ENCODE data around the gene CES3.
"Not testable (repeated sequence)": the region's sequence is repeated elsewhere in the genome, so short reads cannot be mapped to it uniquely, and the experiment has no call there.

The CES3 gene

DNA sequence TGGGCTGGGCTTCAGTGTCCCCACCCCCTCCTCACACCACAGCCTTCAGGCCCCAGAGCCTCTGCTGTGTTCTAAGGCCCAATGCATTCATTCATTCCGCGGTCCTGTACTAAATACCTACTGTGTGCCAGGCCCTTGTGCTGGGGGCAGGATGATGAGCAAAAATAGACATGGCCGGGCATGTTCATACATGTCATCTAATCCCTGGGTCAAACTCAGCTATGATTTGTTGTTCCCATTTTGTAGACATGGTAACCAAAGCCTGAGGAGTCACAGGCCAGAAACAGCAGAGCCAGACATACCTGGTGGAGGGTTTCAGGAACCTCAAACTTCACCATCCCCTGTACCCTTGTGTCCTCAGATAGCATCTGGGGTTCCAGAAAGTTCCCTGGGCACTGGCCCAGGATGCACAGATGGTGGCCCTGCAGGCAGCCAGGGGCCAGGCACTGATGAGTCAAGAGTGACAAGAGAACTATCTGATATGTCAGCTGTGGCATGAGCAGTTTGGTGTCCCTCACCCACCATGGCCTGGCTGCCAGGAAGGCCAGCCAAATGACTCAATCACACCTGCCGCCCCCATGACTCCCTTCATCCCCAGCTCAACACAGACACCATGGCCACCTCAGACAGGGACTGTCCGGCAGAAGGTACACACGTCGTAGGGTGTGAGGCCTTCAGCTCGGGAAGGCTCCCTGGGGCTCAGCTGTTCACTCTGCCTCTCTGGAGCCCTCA is 33.0 kb upstream of the CES3 start:
- DNase-seq: no peak

DNA sequence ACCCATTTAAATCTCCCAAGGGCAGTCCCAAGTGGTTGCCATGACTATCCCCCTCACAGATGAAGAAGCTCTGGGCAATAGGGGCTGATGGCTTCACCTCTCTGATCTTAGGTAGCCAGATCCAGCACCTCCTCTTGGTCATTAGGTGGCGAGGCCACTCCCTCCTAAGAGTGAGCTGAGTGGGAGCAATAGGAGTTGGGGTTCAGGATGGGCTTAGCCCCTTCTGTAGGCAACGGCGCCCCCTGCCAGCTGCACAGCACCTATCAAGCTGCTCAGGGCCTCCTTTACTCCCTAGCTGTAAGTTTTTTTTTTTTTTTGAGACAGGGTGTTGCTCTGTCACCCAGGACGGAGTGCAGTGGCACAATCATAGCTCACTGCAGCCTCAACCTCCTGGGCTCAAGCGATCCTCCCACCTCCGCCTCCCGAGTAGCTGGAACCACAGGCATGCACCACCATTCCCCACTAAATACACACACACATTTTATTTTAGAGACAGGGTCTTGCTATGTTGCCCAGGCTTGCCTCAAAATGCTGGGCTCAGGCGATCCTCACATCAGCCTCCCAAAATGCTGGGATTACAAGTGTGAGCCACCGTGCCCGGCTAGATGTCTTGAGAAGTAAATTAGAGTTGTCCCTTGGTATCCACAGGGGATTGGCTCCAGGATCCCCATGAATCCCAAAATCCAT is 32.2 kb upstream of the CES3 start:
- DNase-seq: peak in 1 of 2 experiments; percentile 26

DNA sequence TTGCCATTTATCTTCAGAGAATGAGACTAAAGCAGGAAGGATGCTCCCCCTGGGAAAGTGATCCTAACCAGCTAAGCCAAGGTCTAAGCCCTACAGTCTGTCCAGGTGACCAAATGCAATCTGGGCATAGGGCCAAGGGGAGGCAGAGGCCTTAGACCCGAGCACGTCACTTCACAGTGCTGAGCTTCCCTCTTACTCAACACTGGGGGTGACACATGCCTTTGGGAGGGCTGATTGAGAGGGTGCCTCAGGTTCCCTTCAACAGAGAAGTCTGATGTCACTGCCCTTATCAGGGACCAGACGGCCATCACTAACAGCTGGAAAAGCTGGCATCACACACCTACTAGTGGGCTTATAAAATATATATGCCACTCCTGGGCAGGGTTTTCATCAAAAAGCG is 30.9 kb upstream of the CES3 start:
- no peak for DNase-seq

DNA sequence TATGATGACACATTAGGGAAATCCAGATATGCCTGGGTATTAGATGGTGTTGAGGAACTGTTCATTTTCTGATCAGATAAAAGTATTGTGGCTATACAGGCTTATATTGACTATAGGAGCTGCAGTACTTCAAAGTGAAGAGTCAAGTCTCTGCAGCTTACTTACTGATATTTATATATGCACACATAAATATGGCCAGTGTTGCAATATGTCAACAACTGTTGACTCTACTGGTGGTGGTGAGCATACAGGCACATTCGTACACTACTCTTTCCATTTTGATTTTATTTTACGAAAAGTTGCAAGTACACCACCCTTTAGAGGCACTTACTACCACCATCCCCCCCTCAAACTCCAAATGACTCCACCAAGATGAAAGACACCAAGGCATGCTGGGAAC is 29.4 kb upstream of the CES3 start:
- DNase-seq: no peak

DNA sequence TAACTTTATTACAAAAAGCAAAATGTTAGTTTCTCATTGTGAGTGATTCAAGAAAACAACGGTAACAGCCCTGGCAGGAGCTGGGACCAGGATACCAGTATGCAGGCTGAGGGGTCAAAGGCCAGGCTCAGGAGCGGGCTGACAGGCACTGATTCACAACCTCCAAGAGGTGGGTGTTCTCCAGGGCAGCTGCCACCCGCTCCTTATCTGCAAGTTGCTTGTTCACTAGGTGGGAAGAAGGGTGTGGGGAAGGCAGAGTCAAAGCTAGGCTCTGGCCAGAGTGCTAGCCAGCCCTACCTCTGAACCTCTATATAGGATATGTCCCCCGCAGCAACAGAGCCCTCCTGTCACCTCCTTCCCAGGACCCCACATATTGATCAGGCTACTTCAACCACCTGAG is 29.0 kb upstream of the CES3 start:
- no peak for DNase-seq

DNA sequence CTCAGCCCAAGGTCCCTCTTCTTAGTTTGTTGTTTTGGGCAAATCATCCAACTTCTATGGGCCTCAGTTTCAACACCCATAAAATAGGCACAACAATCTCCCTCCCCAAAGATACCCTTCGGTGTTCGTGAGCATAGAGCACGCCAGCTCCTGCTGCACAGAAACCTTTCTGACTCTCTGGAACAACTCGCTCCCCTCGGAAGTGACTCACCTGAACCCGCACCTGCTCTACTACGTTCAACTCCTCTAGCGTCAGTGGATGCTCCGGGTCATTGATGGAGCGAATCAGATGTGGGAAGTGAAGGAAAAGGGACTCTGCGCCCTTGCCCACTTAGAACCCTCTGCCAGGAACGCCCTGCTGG is 27.3 kb upstream of the CES3 start:
- peak; percentile 66 for DNase-seq

DNA sequence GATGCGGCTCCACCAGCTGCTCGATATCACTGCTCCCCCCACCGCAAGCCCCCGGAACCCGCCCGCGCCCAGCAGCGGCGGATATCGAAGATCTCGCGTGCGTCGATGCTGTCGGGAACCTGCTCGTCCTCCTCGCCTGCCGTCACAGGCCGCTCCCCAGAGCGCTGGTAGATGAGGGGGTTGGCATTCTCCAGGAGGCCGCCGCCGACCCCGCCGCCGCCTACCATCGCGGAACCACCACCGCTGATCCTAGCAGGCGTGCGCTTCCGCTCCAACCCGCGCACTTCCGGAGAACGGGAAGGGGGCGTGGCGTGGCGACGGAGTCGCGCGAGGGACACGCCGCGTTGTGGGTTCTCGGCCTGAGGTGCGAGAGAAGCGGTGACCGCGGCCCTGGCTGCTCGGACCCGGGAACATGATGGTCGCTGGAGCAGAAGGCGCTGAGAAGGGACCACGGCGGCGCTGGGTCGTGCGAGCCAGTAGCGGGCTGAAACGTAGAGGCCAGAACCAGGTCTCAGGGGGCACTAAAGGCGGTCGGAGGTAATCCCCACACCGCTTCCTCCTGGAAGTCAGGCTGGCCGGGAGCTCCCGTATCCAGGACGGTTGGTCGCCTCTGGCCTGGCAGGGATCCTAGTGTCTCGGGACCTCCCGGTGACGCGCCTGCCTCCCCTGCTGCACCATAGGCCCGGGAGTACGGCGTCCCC is 26.8 kb upstream of the CES3 start, which contains the start of gene CIAO2B:
TSS of gene CIAO2B (minus strand) at position 265 of the 701 bp plus-strand sequence. CDS start at position 227, 38 bp downstream.
- peak; percentile 84 to 85 for DNase-seq

DNA sequence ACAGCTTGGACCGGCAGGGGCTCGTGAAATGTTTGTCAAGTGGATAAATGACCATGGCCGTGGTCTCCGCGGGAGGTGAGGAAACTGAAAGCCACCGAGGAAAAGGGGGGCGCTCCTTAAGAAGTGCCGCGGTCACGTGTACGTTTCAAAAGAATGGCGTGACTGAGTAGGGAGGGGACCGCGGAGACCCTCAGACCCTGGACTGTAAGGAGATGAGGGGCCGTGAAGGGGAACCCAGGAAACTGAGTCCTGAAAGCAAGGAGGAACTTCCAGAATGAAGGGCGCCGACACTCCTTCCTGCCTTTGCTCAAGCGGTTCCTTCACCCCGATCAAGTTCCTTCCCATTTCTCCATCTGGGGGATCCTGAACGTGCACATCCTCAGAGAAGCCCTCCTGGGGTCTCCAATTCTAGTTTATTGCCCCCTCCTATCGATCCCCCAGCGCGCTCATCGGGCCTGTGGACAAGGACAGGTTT is 26.2 kb upstream of the CES3 start:
- not testable (repeated sequence) for DNase-seq

DNA sequence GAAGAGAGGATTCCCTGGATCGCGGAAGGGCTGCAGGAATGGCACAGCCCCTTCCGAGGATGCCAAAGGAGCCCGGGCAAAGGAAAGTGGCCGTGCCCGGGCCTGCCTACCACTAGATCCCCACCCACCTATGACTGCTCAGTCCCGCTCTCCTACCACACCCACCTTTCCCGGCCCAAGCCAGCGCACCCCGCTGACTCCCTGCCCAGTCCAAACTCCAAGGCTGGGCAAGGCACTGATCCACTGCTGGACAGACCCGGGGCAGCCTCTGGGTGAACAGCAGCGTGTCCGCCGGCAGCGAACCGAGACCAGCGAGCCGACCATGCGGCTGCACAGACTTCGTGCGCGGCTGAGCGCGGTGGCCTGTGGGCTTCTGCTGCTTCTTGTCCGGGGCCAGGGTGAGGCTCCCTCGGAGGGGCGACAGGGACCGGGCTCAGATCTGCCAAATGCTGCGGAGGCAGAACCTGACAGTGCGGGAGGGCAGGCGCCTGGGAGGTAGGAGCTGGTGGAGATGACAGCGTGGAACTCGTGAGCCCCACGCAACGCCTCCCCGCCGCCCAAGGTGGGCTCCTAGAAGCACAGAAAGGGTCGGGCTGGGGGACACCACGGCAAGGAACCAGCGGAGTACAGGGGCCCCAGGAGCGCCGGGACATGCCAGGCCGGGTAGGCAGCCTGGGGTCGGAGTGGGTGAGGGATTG is 25.6 kb upstream of the CES3 start, which contains the start of gene CES2:
TSS of gene CES2 (plus strand) at position 203 of the 698 bp plus-strand sequence. CDS start at position 323, 120 bp downstream.
- DNase-seq: no peak

DNA sequence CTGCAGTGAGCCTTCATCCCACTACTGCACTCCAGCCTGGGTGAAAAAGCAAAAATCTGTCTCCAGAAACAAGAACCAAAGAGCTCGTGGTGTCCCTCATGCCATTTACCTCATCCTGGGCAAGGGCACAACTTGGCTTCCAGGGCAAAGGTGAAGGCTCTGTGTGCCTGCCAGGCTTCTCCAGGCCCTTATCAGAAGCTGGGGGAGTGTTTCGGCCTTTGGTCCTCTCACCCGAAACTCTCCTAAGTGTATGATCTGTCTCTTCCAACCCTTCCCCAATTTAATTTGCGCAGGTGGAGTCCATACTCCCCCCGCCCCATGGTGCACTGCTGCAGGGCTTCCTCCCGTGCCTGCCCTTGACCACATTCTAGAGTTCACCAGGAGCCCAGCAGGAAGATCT is 24.6 kb upstream of the CES3 start:
- DNase-seq: no peak

DNA sequence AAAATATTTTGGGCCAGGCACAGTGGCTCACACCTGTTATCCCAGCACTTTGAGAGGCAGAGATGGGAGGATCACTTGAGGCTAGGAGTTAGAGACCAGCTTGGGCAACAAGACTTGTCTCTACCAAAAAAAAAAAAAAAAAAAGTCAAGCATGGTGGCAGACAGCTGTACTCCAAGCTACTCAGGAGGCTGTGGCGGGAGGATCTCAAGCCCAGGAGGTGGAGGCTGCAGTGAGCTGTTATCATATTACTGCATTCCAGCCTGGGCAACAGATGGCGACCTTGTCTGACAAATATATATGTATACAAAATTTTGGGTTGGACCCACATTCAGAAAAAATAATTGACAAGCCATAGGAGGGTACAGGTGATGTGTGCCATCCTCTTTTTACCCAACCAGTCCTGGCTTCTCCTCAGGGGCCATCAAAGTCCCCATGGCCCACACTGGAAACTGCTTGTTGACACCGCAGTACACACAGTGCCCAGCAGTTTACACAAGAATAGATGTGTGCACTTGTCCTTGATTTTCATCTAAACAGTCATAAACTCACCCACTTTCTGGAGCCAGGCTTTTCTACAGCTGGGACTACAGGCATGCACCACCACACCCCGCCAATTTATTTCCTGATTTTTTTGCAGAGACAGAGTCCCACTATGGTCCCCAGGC is 24.0 kb upstream of the CES3 start:
- no peak for DNase-seq

DNA sequence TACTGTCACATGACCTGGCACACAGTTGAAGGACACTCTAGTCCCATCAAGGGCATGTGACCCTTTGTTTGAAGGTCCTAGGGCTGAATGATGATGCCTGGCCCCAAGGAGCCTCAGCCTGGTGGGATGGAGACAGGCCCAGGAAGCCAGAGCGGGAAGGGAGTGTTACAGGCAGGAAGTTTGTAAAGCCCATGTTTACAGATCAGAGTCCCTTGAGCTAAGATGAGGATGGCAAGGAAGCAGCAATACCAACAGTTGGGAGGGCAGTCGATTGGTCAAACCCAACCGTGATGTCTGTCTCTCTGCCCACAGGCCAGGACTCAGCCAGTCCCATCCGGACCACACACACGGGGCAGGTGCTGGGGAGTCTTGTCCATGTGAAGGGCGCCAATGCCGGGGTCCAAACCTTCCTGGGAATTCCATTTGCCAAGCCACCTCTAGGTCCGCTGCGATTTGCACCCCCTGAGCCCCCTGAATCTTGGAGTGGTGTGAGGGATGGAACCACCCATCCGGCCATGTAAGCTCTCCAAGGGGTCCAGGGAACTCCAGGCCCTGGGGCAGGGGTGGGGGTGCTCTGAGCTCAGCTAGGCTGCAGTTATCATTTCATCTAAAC is 23.2 kb upstream of the CES3 start:
- DNase-seq: no peak

DNA sequence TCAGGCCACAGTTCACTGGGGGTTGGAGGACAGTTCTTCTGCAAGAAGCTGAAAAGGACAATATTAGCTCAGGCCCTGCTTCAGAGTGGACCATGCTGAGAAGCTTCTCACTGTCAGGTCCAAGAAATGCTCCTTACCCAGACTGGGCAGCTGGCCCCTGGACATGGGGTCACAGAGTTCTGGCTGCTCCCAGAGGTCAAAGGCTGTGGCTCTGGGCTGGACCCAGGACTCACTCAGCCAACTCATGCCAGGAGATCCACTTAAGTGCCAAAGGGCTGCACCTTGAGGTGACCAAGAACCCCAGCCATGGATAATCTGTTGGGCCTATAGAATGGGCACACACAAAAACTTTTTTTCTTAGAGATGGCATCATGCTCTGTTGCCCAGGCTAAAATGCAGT is 21.7 kb upstream of the CES3 start:
- no peak for DNase-seq

DNA sequence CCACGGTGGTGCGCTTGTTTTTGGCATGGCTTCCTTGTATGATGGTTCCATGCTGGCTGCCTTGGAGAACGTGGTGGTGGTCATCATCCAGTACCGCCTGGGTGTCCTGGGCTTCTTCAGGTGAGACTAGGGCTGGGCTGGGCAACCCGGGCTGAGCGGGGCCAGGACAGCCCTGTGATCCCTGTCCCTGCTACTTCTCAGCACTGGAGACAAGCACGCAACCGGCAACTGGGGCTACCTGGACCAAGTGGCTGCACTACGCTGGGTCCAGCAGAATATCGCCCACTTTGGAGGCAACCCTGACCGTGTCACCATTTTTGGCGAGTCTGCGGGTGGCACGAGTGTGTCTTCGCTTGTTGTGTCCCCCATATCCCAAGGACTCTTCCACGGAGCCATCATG is 20.8 kb upstream of the CES3 start:
- DNase-seq: no peak

DNA sequence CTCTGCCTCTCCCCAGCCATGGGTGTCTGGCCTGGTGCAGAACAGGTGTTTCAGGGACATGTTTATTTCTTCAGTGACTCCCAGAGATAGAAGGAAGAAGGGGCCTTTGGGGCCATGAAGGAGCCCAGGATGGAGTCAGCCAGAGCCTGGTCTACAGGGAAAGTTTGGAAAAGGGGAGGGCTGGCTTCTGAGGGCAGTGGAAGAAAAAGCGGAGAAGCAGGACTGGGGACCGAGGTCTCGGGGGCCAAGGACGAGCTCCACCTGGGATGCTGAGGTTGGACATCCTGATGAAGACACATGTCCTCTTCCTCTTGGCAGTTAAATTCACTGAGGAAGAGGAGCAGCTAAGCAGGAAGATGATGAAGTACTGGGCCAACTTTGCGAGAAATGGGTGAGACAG is 18.1 kb upstream of the CES3 start:
- DNase-seq: no peak

DNA sequence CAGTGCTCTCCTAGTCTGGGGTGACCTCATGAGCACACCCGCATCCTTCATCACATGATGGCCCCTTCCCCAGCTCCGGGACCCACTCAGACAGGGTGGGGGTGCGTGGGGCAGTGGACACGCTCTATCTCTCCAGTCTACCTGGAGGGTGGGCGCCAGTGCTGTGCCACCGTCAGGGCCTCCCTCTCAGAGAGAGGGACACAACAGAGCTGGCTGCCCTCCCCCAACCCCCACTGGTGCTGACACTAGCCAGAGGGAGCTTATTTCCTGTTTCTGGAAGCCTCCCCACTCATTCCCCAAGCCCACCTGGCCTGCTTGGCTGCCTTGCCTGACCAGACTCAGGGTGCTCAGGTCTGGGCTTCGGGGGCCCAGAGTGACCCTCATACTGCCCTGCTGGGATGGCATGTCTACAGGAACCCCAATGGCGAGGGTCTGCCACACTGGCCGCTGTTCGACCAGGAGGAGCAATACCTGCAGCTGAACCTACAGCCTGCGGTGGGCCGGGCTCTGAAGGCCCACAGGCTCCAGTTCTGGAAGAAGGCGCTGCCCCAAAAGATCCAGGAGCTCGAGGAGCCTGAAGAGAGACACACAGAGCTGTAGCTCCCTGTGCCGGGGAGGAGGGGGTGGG is 17.5 kb upstream of the CES3 start:
- no peak for DNase-seq

DNA sequence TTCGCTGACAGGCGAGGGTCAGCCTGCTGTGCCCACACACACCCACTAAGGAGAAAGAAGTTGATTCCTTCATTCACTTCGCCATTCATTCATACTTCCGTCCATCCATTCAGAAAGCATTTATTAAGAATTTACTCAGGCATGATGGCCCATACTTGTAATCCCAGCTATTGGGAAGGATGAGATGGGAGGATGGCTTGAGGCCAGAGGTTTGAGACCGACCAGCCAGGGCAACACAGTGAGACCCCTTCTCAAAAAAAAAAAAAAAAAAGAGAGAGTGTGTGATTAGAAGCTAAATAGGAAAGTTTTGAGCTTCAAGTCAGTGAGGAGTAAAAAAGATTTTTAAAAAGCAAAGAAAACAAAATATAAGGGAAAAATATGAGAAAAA is 17.0 kb upstream of the CES3 start:
- no peak for DNase-seq

DNA sequence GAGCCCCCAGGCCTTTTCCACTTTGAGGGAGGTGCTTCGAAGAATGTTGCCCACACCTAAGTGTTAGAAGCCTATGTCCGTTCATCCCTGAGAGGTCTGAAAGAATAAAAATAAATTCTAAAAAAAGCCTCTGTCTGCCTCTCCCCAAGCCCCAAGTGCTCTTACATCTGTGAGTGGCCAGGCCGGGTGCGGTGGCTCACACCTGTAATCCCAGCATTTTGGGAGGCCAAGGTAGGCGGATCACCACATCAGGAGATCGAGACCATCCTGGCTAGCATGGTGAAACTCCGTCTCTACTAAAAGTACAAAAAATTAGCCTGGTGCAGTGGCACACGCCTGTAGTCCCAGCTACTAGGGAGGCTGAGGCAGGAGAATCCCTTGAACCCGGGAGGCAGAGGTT is 16.1 kb upstream of the CES3 start:
- DNase-seq: not testable (repeated sequence)

DNA sequence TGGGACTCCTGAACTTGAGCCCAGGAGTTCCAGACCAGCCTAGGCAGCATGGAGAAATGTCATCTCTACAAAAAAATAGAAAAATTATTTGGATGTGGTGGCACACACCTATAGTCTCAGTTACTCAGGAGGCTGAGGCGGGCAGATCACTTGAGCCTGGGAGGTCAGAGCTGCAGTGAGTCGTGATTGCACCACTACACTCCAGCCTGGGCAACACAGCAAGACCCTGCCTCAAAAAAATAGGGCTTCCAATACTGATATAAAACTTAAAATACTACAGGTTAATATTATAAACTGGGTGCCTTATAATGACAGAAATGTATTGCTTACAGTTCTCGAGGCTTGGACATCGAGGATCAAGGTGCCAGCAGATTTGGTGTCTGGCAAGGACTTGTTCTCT is 15.1 kb upstream of the CES3 start:
- DNase-seq: no peak

DNA sequence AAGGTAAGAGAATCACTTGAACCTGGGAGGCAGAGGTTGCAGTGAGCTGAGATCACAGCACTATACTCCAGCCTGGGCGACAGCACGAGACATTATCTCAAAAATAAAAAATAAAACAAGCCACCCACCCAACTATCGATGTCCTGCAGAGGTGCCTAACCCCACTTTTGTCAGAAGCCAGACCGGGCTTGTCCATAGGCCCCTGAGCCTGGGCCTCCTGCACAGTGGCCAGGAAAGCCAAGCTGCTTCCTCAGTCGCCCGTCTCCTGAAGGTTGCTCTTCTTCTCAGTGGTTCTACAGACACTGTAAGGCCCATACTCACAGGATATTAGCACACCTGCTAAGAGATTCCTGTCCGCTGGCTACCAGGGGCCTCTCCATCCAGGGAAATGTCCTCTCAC is 14.5 kb upstream of the CES3 start:
- DNase-seq: no peak

DNA sequence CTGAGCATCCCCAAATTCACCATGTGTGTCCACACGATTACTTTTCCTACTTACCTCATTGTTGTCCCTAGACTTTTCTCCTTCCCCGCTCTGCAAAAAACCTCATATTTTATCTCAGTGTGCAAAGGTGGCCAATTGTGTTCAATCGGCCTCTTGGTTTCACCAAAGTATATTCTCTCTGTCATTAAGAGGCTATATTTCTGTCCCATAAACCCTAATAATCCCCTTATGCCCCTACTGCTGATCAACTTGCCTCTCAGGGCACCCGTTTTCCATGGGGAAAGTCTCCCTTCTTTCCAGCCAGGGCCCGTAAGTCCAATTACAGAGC is 14.1 kb upstream of the CES3 start:
- no peak for DNase-seq
